Fibroblast of skin of back (primary cell): ENCODE measurements around the gene UPP2.
A peak's percentile ranks its signal among the peaks of the same experiment; 100 is the strongest.

ENCODE experiments used
- DNase-seq: peaks from one replicate; pipeline ENCODE4 v3.0.0-alpha.2; 2013

The UPP2 gene

DNA sequence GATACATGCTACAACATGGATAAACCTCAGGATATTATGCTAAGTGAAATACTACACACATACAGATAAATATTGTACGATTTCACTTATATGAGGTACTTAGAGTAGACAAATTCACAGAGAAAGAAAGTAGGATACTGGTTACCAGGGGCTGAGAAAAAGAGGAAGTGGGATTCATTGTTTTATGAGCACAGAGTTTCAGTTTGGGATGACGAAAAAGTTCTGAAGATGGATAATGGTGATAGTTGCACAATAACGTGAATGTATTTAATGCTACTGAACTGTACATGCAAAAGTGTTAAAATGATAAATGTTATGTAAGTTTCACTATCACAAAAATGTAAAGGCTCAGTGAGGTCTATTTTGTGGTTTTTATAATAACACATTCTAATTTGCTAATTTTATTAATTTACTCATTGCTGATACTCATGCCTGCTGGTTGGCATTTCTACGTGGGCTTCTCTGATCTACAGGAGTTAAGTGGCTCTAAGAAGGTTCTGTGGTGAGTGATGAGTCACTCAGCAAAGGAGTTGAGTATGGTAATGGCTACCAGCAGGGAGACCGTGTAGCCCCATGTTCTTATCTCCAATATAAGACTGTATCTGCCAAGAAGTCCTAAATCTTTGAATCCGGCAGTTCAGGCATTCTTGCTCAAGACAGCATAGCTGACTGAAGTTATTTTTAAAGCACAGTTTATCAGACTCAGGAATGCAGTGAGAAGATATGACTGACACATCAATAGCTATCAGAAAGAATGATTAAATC, 41.1 kb downstream of the UPP2 start:
- DNase-seq, result peak; percentile 6

GRCh38 chr2:158143703-158144360, 42.2 kb downstream of the UPP2 start:
- no peak for DNase-seq

DNA sequence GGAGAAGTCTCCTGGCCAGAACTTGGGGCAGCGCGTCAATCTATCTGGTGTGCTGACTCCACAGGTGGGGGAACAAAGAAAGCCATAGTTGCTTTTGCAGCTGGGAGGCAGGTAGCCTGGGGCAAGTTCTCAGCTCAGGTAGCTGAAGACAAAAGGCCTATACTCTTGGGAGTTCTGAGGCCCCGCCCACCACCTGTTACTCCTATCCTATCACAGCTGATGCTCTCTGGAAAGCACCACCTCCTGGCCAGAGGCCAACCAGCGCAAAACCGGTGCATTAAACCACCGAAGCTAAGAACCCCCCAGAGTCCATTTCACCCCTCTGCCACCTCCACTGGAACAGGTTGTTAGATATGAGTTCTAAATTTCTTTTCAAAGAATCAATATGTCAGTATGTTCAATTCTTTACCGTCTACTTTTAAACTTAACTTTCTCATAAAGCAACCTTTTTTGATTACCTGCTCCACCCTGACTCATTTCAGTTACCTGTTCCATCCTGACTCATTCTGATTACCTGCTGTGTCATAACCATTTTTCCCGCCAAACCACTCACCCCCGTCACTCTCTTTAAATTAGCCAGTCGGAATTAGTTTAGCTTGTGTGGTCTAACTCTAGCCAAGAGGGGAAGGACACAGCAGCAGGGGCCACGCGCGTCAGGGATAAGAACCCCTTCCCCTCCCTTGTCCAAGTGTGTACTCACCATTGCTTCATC, 43.4 kb downstream of the UPP2 start:
- no peak for DNase-seq

GRCh38 chr2:158153270-158154015, 51.8 kb downstream of the UPP2 start:
- DNase-seq, result no peak

DNA sequence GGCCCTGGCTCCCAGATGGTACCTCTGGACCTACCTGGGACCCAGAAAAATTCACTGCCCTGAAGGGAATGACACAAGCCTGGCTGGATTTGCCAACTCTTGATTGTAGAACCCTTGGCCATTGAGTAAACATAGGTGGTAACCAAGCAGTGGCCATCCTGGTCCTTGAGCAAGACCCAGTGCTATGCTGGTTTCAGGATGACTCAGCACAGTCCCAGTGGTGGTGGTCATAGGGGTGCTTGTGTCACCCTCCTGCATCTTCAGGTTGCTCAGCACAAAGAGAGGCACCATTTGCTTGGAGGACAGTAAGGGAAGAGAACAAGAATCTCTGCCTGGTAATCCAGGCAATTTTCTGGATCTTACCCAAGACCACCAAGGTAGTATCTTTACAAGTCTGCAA, 52.9 kb downstream of the UPP2 start:
- DNase-seq, result no peak

DNA sequence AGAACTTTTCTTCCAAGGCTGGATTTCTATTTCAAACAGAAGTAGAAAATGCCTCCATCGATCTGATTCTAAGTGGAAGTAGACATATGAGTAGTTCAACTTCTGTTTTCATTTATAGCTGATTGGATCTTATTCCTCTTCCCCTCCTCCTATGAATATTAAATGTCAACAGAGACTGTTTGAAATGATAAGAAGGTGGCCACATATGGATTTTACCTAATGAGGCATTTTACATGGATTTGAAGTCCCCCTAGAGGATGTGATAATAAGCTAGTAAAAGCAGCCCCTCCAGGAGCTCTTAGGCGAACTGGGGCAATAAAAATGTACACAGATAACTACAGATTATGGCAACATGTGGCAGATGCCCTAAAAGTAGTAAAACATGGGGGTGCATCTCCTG, 71.0 kb downstream of the UPP2 start:
- DNase-seq, result no peak

GRCh38 chr2:158174495-158174894, 72.8 kb downstream of the UPP2 start:
- no peak for DNase-seq

GRCh38 chr2:158174956-158175355, 73.3 kb downstream of the UPP2 start:
- no peak for DNase-seq

GRCh38 chr2:158178646-158179045, 77.0 kb downstream of the UPP2 start:
- DNase-seq, result no peak

GRCh38 chr2:158179660-158180059, 78.0 kb downstream of the UPP2 start:
- peak; percentile 26 for DNase-seq

DNA sequence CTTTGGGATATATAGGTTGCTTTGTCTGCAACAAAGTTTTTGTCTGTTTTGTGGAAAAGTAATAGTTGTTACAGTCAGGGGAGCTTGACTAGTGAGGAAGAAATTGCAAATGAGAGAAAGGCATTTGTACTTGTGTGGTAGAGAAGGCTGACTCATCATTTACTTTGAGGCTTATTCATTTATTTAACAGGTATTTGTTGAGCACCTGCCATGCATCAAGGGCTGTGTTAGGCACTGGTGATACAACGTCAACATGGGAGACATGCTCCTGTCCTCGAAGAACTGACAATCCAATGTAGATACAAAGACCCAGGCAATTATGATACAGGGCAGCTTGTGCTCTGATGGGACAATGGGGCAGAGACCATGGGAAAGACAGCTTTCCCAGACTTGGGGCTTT, 79.5 kb downstream of the UPP2 start:
- no peak for DNase-seq

DNA sequence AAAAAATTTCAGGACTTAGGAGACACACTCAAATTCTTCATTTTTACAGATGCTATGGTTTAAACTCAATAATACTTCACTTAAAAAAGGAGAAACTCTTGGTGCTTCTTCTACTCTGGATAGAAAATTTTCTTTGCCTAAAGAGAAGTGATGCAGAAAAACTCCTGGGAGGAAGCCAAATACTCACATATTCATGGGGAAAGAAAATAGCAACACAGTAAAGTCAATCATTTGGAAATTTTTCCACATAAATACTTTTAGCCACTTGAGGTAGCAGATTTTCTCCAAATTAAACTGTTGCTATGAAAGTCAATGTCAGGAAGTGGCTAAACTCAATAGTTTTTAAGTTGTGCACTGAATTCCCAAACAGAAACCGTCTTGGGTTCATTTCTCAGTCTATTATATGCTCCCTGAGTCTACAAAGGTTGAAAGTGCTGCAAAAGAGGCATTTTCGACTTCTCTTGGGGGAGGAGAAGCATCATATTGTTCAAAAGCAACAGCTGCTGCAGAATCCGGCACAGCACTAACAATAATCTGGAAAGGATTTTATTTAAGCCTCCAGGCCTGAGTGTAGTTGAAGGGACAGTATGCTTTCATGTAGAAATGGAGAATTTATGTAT, 81.1 kb downstream of the UPP2 start:
- DNase-seq, result no peak

- DNase-seq, result no peak
These were observed 82.3 kb downstream of the UPP2 start for GRCh38 chr2:158184001-158184400.

DNA sequence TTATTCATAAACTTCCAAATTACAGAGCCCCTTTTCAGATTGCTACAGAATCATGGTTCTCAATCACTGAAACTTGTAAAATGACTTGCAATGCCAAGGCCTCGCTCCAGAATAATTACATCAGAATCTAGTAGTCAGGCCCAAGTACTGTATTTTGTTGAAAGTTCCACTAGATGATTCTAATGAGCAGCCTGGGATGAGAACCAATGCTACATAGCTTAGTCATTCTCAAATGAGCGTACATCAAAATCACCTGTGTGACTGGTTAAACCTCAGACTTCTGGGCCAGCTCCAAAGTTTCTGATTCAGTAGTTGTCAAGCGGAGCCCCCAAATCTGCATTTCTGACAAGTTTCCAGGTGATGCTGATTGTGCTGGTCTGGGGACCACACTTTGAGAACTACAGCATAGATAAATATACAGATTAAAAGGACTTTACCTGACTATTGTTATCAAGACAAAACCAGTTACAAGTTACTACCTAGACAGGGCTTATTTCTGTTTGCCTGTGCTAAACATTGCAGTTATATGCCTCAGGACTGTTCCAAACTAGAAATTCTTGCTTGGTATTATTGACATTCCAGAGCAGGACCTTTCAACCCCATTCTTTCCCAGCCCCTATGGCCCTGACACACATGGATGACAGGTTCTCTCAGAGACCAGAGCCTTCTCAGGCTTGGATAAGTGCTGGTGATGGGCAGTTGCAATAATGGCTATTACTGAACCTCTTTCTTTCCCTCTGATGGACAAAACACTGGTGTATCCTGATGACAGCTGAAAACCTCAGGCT, 83.1 kb downstream of the UPP2 start:
- DNase-seq, result no peak
